H1 (cell line): ENCODE measurements around the gene SYK.

Source experiments
- HDAC6 ChIP-seq: IDR thresholded peaks from one replicate; pipeline ENCODE4 v1.7.1; 2012; ENCODE audit warnings: low read depth, mild to moderate bottlenecking, inconsistent platforms, low read length, moderate library complexity
- POLR2AphosphoS5 ChIP-seq: IDR thresholded peaks from 2 replicates; pipeline ENCODE4 v1.6.1; 2011; ENCODE audit warnings: low read depth, low read length
- SP1 ChIP-seq: IDR thresholded peaks from 2 replicates; pipeline ENCODE4 v1.6.1; 2011; ENCODE audit warnings: low read depth, low read length
- YY1 ChIP-seq: IDR thresholded peaks from 2 replicates; pipeline ENCODE4 v1.6.1; 2011; ENCODE audit warnings: low read depth, mild to moderate bottlenecking, low read length

DNA sequence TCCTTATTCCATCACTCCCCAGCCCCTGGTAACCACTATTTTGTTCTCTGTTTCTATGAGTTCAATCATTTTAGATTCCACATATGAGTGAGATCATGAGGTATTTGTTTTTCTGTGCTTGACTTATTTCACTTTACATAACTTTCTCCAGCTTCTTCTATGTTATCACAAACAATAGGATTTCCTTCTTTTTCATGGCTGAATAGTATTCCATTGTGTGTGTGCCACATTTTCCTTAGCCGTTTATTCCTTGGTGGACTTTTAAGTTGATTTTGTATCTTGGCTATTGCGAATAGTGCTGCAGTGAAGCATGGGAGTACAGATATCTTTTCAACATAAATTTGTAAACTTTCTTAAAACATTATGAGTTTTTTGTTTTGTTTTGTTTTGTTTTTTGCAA is 15.1 kb downstream of the SYK start:
- TF ChIP-seq SP1 (no peak), YY1 (no peak), POLR2AphosphoS5 (no peak), HDAC6 (no peak)
